SH-SY5Y (cell line): ENCODE data around the gene TMEM167A.

Experiments used
- GATA2 ChIP-seq: IDR thresholded peaks from 2 replicates; pipeline ENCODE4 v1.6.1; 2011; ENCODE audit warnings: mild to moderate bottlenecking, low read depth, low read length
- GATA3 ChIP-seq: IDR thresholded peaks from 2 replicates; pipeline ENCODE4 v1.6.1; 2011; ENCODE audit warnings: low read depth, mild to moderate bottlenecking, low read length, moderate library complexity

GRCh38 chr5:83104021-83104420 is 26.8 kb upstream of the TMEM167A start:
- no peak for TF ChIP-seq GATA2
- TF ChIP-seq GATA3, result no peak
